GM21529 (cell line): Measurements from ENCODE around the gene KIRREL2.

ENCODE experiments used
- ATAC-seq: cut with Tn5 transposase; IDR thresholded peaks from one replicate; pipeline ENCODE4 v1.9.1; 2021; ENCODE audit not compliant: unreplicated experiment

KIRREL2 gene

DNA sequence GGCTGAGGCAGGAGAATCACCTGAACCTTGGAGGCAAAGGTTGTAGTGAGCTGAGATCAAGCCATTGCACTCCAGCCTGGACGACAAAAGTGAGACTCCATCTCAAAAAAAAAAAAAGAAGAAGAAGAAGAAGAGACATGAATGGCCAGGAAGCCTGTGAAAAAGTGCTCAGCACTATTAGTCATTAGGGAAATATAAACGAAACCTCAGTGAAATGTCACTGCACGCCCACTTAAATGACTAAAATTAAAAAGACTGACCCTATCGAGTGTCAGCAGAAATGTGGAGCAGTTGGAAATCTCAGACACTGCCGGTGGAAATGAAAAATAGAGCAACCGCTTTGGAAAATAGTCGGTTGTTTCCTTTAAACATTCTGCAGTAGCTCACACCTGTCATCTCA is 56.9 kb downstream of the KIRREL2 start:
- no peak for ATAC-seq

DNA sequence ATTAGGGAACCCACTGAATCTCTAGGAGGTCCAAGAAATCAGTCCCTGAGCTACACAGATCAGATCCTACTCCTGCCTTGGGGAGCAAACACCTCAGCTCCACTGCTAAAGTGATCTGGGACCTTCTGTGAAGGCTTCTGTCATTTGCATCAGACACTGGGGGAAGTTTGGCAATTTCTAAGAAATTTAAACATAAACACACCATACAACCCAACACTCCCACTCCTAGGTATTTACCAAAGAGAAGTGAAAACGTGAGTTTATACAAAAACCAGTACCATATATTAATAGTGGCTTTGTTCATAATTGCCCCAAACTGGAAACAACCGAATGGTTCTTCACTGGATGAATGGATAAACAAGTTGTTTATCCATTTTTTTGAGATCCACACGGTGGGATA is 58.7 kb downstream of the KIRREL2 start:
- no peak for ATAC-seq
